ENCODE measurements around the gene RYR2.

DNA sequence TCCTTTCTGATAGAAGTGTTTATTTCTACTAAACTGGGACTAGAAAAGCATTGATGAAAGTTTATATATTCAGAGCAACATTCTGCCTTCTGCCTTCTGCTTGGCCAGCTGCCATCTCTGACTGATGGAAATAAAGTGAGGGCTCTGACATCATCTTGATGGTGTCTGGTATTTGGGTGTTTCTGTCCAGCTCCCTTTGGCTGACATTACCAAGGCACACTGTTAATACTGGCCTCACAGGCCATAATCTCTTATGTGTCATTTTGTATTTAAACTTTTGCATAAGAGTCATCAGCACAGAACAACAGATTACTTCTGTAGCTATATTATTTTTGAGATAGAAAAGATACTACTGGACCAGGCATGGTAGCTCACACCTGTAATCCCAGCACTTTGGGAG lies 216.9 kb downstream of the RYR2 start:
- TF ChIP-seq, protein P1, sequence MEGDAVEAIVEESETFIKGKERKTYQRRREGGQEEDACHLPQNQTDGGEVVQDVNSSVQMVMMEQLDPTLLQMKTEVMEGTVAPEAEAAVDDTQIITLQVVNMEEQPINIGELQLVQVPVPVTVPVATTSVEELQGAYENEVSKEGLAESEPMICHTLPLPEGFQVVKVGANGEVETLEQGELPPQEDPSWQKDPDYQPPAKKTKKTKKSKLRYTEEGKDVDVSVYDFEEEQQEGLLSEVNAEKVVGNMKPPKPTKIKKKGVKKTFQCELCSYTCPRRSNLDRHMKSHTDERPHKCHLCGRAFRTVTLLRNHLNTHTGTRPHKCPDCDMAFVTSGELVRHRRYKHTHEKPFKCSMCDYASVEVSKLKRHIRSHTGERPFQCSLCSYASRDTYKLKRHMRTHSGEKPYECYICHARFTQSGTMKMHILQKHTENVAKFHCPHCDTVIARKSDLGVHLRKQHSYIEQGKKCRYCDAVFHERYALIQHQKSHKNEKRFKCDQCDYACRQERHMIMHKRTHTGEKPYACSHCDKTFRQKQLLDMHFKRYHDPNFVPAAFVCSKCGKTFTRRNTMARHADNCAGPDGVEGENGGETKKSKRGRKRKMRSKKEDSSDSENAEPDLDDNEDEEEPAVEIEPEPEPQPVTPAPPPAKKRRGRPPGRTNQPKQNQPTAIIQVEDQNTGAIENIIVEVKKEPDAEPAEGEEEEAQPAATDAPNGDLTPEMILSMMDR (IDR thresholded peaks at IDR 0.05): no peak
- no peak for TF ChIP-seq EP300 (IDR thresholded peaks at IDR 0.05; ENCODE audit: low read depth)
